Right lobe of liver (tissue), 6 donors: ENCODE measurements around the gene SERP2. TPM values are rescaled to one million over a fixed set of nuclear protein-coding genes. Genes with fewer than 3 reads are reported as not detected.
A peak's percentile ranks its signal among the peaks of the same experiment; 100 is the strongest.

Experiments
- ATAC-seq, 4 donors: fragments of 200-7000 bp; cut with Tn5 transposase; one replicate each; pipeline ENCODE4 v1.9.1; 2020; ENCODE audit warnings: mild to moderate bottlenecking in 4 of 4, moderate library complexity in 4 of 4
- DNase-seq, 3 donors: peaks; one replicate each; pipeline ENCODE4 v3.0.0-alpha.2; 2020
- H3K27ac ChIP-seq, 3 donors: fragments of 200-600 bp; one replicate each; pipeline ENCODE4 v1.8.0; 2022
- H3K27me3 ChIP-seq, 2 donors: fragments of 200-600 bp; one replicate each; pipeline ENCODE4 v1.8.0; 2022
- H3K36me3 ChIP-seq, 4 donors: fragments of 200-600 bp; sonication (generic) in 1 of 4; one replicate each; pipeline versions ENCODE4 v1.5.1 to v1.8.0; 2017 to 2022; ENCODE audit warnings: control low read depth in 1 of 4
- H3K4me1 ChIP-seq, 4 donors: fragments of 200-600 bp; sonication (generic) in 1 of 4; one replicate each; pipeline versions ENCODE4 v1.5.1 to v1.8.0; 2017 to 2022; ENCODE audit warnings: control low read depth in 1 of 4
- H3K4me3 ChIP-seq, 3 donors: fragments of 200-600 bp; one replicate each; pipeline ENCODE4 v1.8.0; 2022
- H3K9me3 ChIP-seq, 4 donors: fragments of 200-600 bp; sonication (generic) in 1 of 4; one replicate each; pipeline versions ENCODE4 v1.5.1 to v1.8.0; 2017 to 2022; ENCODE audit warnings: control low read depth in 1 of 4
- POLR2A ChIP-seq: fragments of 450-650 bp; IDR thresholded peaks from one replicate; pipeline ENCODE4 v1.6.1; 2017; ENCODE audit warnings: antibody characterized with exemption, mild to moderate bottlenecking
- WGBS: methylation state at CpG from one replicate; pipeline ENCODE4 v1.1.6; 2018; ENCODE audit warnings: low coverage, low lambda C conversion rate; ENCODE audit not compliant: insufficient coverage; ENCODE audit errors: missing lambda C conversion rate; 5-methylcytosine and 5-hydroxymethylcytosine counted together
- intact Hi-C, 2 donors: fragments of 100-400 bp; cut with DNase I; formaldehyde crosslinking; loops; one replicate each; pipeline versions ENCODE4 v1.11.2 to v1.14.1; 2022
- total RNA-seq, 6 experiments: library from RNA; depleted of rRNA in 2 of 6; stranded (reverse); fragments of >200 nt in 2 of 6; fragmentation: NEBNext Ultra II Directional in 3 of 6; extraction: Animal tissue kit (Norgen Biotek cat#: 25700) in 3 of 6; gene quantifications; one replicate each; pipeline versions ENCODE4 v1.1.0 to v1.2.4, GENCODE V29; 2016 to 2023
- TF ChIP-seq, protein P1 (sequence below), 4 donors: fragments of 200-600 bp in 3 of 4; fragments of 450-650 bp in 1 of 4; IDR thresholded peaks; one replicate each; pipeline versions ENCODE4 v1.5.1 to v1.8.0; 2016 to 2022; ENCODE audit warnings: antibody characterized with exemption in 4 of 4, mild to moderate bottlenecking in 2 of 4
- donor health status: DM: no; HTN: yes; CAD: no.
- donor health status: DM: no; HTN: no; CAD: no.
- donor health status: DM: no; HTN: no; CAD: no.
- donor health status: DM: no; HTN: yes; CAD: no.
- donor health status: DM: no; HTN: yes; CAD: no.

The SERP2 gene
- total RNA-seq, 6 experiments from 2014 or later: 2.1 to 9.0 (median 2.8) TPM

GRCh38 chr13:44385401-44385800, 11.8 kb downstream of the SERP2 start:
- TF ChIP-seq, protein P1, sequence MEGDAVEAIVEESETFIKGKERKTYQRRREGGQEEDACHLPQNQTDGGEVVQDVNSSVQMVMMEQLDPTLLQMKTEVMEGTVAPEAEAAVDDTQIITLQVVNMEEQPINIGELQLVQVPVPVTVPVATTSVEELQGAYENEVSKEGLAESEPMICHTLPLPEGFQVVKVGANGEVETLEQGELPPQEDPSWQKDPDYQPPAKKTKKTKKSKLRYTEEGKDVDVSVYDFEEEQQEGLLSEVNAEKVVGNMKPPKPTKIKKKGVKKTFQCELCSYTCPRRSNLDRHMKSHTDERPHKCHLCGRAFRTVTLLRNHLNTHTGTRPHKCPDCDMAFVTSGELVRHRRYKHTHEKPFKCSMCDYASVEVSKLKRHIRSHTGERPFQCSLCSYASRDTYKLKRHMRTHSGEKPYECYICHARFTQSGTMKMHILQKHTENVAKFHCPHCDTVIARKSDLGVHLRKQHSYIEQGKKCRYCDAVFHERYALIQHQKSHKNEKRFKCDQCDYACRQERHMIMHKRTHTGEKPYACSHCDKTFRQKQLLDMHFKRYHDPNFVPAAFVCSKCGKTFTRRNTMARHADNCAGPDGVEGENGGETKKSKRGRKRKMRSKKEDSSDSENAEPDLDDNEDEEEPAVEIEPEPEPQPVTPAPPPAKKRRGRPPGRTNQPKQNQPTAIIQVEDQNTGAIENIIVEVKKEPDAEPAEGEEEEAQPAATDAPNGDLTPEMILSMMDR (IDR thresholded peaks at IDR 0.05): no peak
- no peak for TF ChIP-seq POLR2A
- WGBS: 50% methylated on average over 2 of the region's 3 CpGs
- intact Hi-C loops: no loop called here
- peaks cover 0 to 29% (median 8%) of the 10 kb centered on the region in 4 donors for H3K4me1 ChIP-seq
- no peaks in the 10 kb centered on the region for H3K9me3 ChIP-seq
- H3K36me3 ChIP-seq: no peaks in the 10 kb centered on the region
- peak overlapping the region in 1 of 3 donors; percentile 4 for H3K4me3 ChIP-seq
- H3K27me3 ChIP-seq: no peaks in the 10 kb centered on the region
- DNase-seq: peak in 1 of 3 donors; percentile 58
- peak; percentile 75 to 87 (median 82) for ATAC-seq
- H3K27ac ChIP-seq: peak overlapping the region; percentile 25 to 82 (median 38)

- Histone ChIP-seq H3K4me3 (no peak overlapping the region), H3K27ac (peak overlapping the region in 2 of 3 donors; percentile 9 to 82), H3K9me3 (no peaks in the 10 kb centered on the region), H3K4me1 (peaks cover 0 to 29% (median 8%) of the 10 kb centered on the region in 4 donors), H3K36me3 (no peaks in the 10 kb centered on the region), H3K27me3 (no peaks in the 10 kb centered on the region)
- DNase-seq (no peak), ATAC-seq (peak in 1 of 4 donors; percentile 30)
- intact Hi-C loops: no loop called here
- 39% methylated on average over 4 of the region's 6 CpGs for WGBS
- TF ChIP-seq, protein P1 (IDR thresholded peaks at IDR 0.05): no peak
- TF ChIP-seq POLR2A: no peak
These were observed 12.2 kb downstream of the SERP2 start for GRCh38 chr13:44385847-44386246.

GRCh38 chr13:44386913-44387556, 13.4 kb downstream of the SERP2 start:
- H3K4me1 ChIP-seq: peaks cover 0 to 29% (median 8%) of the 10 kb centered on the region in 4 donors
- no peak overlapping the region for H3K27ac ChIP-seq
- no peaks in the 10 kb centered on the region for H3K27me3 ChIP-seq
- no peaks in the 10 kb centered on the region for H3K9me3 ChIP-seq
- 69% methylated on average over 7 of the region's 7 CpGs for WGBS
- DNase-seq (no peak), ATAC-seq (no peak)
- no peak for TF ChIP-seq POLR2A
- TF ChIP-seq, protein P1 (IDR thresholded peaks at IDR 0.05): no peak
- no peaks in the 10 kb centered on the region for H3K36me3 ChIP-seq
- H3K4me3 ChIP-seq: no peak overlapping the region
- intact Hi-C loops: no loop called here

DNA sequence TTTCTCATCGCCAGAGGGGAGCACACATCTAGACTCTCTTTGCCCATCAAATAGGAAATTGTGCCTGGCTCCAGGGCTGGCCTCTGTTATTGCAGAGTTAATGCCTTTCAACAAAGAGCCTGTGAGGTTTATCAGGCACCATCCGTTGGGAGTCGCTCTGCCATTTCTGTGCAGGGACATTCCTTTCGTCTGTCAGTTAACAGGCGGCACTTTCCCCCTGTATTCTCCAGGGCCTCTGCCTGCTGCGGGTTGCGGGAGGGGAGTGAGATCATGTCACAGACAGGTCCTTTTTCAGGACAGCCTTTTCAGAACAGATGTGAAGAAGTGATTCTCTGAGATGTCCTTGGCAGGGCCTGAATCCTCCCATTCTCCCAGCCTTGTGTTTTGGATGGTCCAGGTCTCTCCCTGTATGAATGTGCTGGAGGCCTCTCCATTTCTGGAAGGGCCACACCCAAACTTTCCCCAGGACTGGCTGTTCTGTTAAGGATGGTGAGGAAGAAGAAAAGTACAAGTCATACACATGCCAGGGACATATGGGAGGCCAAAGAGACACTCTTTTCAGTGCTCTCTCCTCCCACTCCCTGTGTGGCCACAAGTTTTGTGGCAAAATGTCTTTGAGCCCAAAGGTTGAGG, 14.9 kb downstream of the SERP2 start:
- no peak overlapping the region for H3K27ac ChIP-seq
- no peaks in the 10 kb centered on the region for H3K36me3 ChIP-seq
- peaks cover 0 to 35% (median 11%) of the 10 kb centered on the region in 4 donors for H3K4me1 ChIP-seq
- WGBS: 80% methylated on average over 7 of the region's 7 CpGs
- ATAC-seq (no peak), DNase-seq (no peak)
- H3K4me3 ChIP-seq: no peak overlapping the region
- TF ChIP-seq, protein P1 (IDR thresholded peaks at IDR 0.05): no peak
- no peak for TF ChIP-seq POLR2A
- intact Hi-C loops: no loop called here
- H3K9me3 ChIP-seq: no peaks in the 10 kb centered on the region
- no peaks in the 10 kb centered on the region for H3K27me3 ChIP-seq
